Tibial nerve (tissue), 4 donors: ENCODE data around the gene STRN3. TPM values are rescaled to one million over a fixed set of nuclear protein-coding genes. Genes with fewer than 3 reads are reported as not detected.
"Not testable (repeated sequence)": the region's sequence is repeated elsewhere in the genome, so short reads cannot be mapped to it uniquely, and the experiment has no call there.

ENCODE experiments used
- DNase-seq, 2 donors: peaks; one replicate each; pipeline ENCODE4 v3.0.0-alpha.2; 2019; ENCODE audit warnings: low spot score in 2 of 2
- H3K27ac ChIP-seq, 4 donors: fragments of 200-600 bp; sonication (generic) in 3 of 4; one replicate each; pipeline ENCODE4 v1.5.1; 2017 to 2019; ENCODE audit warnings: mild to moderate bottlenecking in 1 of 4
- H3K27me3 ChIP-seq, 2 donors: fragments of 200-600 bp; sonication (generic) in 1 of 2; one replicate each; pipeline versions ENCODE4 v1.5.1 to v1.6.0; 2017 to 2019
- H3K36me3 ChIP-seq, 3 donors: fragments of 200-600 bp; sonication (generic); one replicate each; pipeline ENCODE4 v1.5.1; 2018 to 2019
- H3K4me1 ChIP-seq, 4 donors: fragments of 200-600 bp; sonication (generic) in 3 of 4; one replicate each; pipeline ENCODE4 v1.5.1; 2017 to 2019
- H3K4me3 ChIP-seq, 4 donors: fragments of 200-600 bp; sonication (generic) in 3 of 4; one replicate each; pipeline ENCODE4 v1.5.1; 2017 to 2019; ENCODE audit warnings: mild to moderate bottlenecking in 1 of 4, moderate library complexity in 1 of 4
- H3K9me3 ChIP-seq, 4 donors: fragments of 200-600 bp; sonication (generic) in 3 of 4; one replicate each; pipeline ENCODE4 v1.5.1; 2017 to 2019
- CTCF ChIP-seq, 5 experiments: fragments of 200-600 bp in 3 of 5; fragments of 450-650 bp in 2 of 5; sonication (generic) in 3 of 5; IDR thresholded peaks; one replicate each; pipeline ENCODE4 v1.5.1; 2016 to 2019; ENCODE audit warnings: antibody characterized with exemption in 5 of 5, mild to moderate bottlenecking in 3 of 5, moderate library complexity in 2 of 5
- EP300 ChIP-seq, 2 donors: sonication (generic); formaldehyde crosslinking; IDR thresholded peaks; one replicate each; pipeline ENCODE4 v1.6.1; 2017; ENCODE audit warnings: antibody characterized with exemption in 2 of 2, mild to moderate bottlenecking in 1 of 2
- POLR2A ChIP-seq, 2 donors: fragments of 450-650 bp; IDR thresholded peaks; one replicate each; pipeline ENCODE4 v1.6.1; 2017; ENCODE audit warnings: antibody characterized with exemption in 2 of 2, mild to moderate bottlenecking in 2 of 2, moderate library complexity in 2 of 2
- WGBS, 2 donors: methylation state at CpG; one replicate each; pipeline ENCODE4 v1.1.5; 2018; 5-methylcytosine and 5-hydroxymethylcytosine counted together
- total RNA-seq, 4 donors: library from RNA; depleted of rRNA; stranded (reverse); fragments of >200 nt; gene quantifications; one replicate each; pipeline ENCODE4 v1.1.0, GENCODE V29; 2016

The STRN3 gene
- total RNA-seq, 4 donors from 2014 or later, result 33.5 to 68.8 (median 57.0) TPM

- Histone ChIP-seq H3K27ac (no peak overlapping the region), H3K9me3 (no peaks in the 10 kb centered on the region), H3K36me3 (peaks cover 0 to 47% (median 2%) of the 10 kb centered on the region in 3 donors), H3K4me3 (no peak overlapping the region), H3K4me1 (peaks cover 0 to 3% (median 0%) of the 10 kb centered on the region in 4 donors), H3K27me3 (no peaks in the 10 kb centered on the region)
- TF ChIP-seq POLR2A (IDR thresholded peaks at IDR 0.05) (no peak), EP300 (IDR thresholded peaks at IDR 0.05) (no peak), CTCF (IDR thresholded peaks at IDR 0.05) (no peak)
- WGBS, 2 donors, result 86% methylated on average over 4 of the region's 4 CpGs
- DNase-seq, result no peak
These were observed 82.5 kb downstream of the STRN3 start for GRCh38 chr14:30943694-30944093.

DNA sequence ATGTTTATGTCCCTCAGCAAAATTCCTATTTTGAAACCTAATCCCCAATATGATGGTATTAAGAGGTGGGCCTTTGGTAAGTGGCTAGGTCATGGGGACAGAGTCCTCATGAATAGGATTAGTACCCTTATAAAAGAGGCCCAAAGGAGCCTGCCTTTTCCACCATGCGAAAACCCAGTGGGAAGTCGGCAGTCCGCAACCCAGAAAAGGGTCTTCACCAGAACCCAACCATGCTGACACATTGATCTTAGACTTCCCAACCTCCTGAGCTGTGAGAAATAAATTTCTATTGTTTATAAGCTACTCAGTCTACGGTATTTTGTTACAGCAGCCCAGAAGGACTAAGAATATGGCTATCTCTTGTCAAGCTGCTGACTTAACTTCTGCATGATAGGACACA is 85.3 kb downstream of the STRN3 start:
- WGBS, 2 donors, result 95 to 100% methylated on average over 4 of the region's 4 CpGs
- Histone ChIP-seq H3K4me3 (no peak overlapping the region), H3K36me3 (peaks cover 0 to 36% (median 0%) of the 10 kb centered on the region in 3 donors), H3K4me1 (peaks cover 0 to 3% (median 0%) of the 10 kb centered on the region in 4 donors), H3K9me3 (no peaks in the 10 kb centered on the region), H3K27me3 (no peaks in the 10 kb centered on the region), H3K27ac (no peak overlapping the region)
- no peak for TF ChIP-seq CTCF (IDR thresholded peaks at IDR 0.05)
- TF ChIP-seq POLR2A (IDR thresholded peaks at IDR 0.05), result no peak
- no peak for TF ChIP-seq EP300 (IDR thresholded peaks at IDR 0.05)
- no peak for DNase-seq

DNA sequence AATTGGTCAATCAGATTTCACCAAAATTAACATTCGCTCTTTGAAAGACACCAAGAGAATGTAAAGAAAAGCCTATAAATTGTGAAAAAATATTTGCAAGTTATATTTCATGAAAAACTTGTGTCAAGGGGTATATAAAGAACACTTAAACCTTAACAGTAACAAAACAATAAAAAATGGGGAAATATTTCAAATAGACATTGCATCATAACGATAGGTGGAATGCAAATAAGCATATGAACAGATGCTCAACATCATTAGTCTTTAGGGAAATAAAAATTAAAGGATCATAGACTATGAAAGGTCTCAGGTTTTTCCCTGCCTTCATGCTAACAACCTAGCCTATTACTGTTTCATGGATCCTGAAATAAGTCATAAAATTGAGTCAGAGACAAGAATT is 87.6 kb downstream of the STRN3 start:
- H3K4me3 ChIP-seq, result no peak overlapping the region
- H3K36me3 ChIP-seq, result peaks cover 0 to 39% (median 0%) of the 10 kb centered on the region in 3 donors
- H3K4me1 ChIP-seq, result peaks cover 0 to 3% (median 0%) of the 10 kb centered on the region in 4 donors
- no peak overlapping the region for H3K27ac ChIP-seq
- WGBS, 2 donors, result 94% methylated on average over 2 of the region's 2 CpGs
- no peaks in the 10 kb centered on the region for H3K9me3 ChIP-seq
- DNase-seq, result no peak
- H3K27me3 ChIP-seq, result no peaks in the 10 kb centered on the region
- TF ChIP-seq POLR2A (IDR thresholded peaks at IDR 0.05) (no peak), CTCF (IDR thresholded peaks at IDR 0.05) (no peak), EP300 (IDR thresholded peaks at IDR 0.05) (no peak)

GRCh38 chr14:30935445-30935844 is 90.7 kb downstream of the STRN3 start:
- Histone ChIP-seq H3K4me3 (no peak overlapping the region), H3K4me1 (peaks cover 0 to 2% (median 0%) of the 10 kb centered on the region in 4 donors), H3K36me3 (peaks cover 0 to 40% (median 0%) of the 10 kb centered on the region in 3 donors), H3K27ac (no peak overlapping the region), H3K9me3 (no peaks in the 10 kb centered on the region), H3K27me3 (no peaks in the 10 kb centered on the region)
- TF ChIP-seq POLR2A (IDR thresholded peaks at IDR 0.05) (no peak), EP300 (IDR thresholded peaks at IDR 0.05) (no peak), CTCF (IDR thresholded peaks at IDR 0.05) (no peak)
- 93 to 98% methylated on average over 2 of the region's 2 CpGs for WGBS, 2 donors
- no peak for DNase-seq

GRCh38 chr14:30933937-30934336 is 92.2 kb downstream of the STRN3 start:
- not testable (repeated sequence) for H3K27ac ChIP-seq, H3K4me1 ChIP-seq, DNase-seq, H3K4me3 ChIP-seq, H3K27me3 ChIP-seq, H3K9me3 ChIP-seq
- peaks cover 0 to 40% (median 0%) of the 10 kb centered on the region in 3 donors for H3K36me3 ChIP-seq
- WGBS, 2 donors, result 96% methylated on average over 13 of the region's 13 CpGs

- no peak overlapping the region for H3K4me3 ChIP-seq
- DNase-seq, result no peak
- no peaks in the 10 kb centered on the region for H3K27me3 ChIP-seq
- TF ChIP-seq CTCF (IDR thresholded peaks at IDR 0.05), result no peak
- TF ChIP-seq EP300 (IDR thresholded peaks at IDR 0.05), result no peak
- no peak for TF ChIP-seq POLR2A (IDR thresholded peaks at IDR 0.05)
- no peak overlapping the region for H3K27ac ChIP-seq
- peaks cover 0 to 12% (median 0%) of the 10 kb centered on the region in 3 donors for H3K36me3 ChIP-seq
- no peaks in the 10 kb centered on the region for H3K9me3 ChIP-seq
- H3K4me1 ChIP-seq, result peaks cover 0 to 4% (median 0%) of the 10 kb centered on the region in 4 donors
These were observed 97.7 kb downstream of the STRN3 start for GRCh38 chr14:30928462-30928861.
